ENCODE results near the gene EIF3B.
A peak's percentile ranks its signal among the peaks of the same experiment; 100 is the strongest.
"Not testable (repeated sequence)": the region's sequence is repeated elsewhere in the genome, so short reads cannot be mapped to it uniquely, and the experiment has no call there.

The EIF3B gene

DNA sequence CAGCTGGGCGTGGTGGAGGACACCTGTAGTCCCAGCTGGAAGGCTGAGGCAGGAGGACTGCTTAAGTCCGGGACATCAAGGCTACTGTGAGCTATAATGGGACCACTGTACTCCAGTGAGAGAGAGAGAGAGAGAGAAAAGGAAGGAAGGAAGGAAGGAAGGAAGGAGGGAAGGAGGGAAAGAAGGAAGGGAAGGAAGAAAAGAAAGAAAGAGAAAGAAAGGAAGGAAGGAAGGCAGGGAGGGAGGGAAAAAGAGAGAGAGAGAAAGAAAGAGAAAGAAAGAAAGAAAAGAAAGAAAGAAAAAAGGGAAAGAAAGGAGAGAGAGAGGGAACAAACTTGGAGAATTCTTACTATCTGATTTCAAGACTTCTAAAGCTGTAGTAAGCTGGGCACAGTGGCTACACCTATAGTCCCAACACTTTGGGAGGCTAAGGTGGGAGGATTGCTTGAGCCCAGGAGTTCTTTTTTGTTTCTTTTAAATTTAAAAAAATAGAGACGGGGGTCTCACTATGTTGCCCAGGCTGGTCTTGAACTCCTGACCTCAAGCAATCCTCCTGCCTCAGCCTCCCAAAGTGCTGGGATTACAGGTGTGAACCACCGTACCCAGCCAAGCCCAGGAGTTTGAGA lies 21.9 kb upstream of the EIF3B start:
- DNase-seq; intact Hi-C loops (cut with DNase I): not testable (repeated sequence)

DNA sequence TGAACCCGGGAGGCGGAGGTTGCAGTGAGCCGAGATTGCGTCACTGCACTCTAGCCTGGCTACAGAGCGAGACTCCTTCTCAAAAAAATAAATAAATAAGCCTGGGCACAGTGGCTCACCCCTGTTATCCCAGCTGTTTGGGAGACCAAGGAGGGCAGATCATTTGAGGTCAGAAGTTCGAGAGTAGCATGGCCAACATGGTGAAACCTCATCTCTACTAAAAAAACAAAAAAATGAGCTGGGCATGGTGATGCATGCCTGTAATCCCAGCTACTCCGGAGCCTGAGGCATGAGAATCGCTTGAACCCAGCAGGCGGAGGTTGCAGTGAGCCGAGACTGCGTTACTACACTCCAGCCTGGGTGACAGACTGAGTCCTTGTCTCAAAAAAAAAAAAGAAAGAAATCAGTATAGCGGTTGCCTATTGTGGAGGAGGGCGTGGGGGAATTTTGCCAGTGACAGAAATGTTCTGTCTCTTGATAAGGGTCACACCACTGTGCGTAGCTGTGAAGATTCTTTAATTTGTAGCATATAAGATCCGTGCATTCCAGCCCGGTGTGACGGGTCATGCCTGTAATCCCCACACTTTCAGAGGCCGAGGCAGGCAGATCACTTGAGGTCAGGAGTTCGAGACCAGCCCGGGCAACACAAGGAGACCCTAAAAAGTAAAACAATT lies 17.9 kb upstream of the EIF3B start:
- no peak for DNase-seq
- intact Hi-C loops (cut with DNase I) = no loop called here

DNA sequence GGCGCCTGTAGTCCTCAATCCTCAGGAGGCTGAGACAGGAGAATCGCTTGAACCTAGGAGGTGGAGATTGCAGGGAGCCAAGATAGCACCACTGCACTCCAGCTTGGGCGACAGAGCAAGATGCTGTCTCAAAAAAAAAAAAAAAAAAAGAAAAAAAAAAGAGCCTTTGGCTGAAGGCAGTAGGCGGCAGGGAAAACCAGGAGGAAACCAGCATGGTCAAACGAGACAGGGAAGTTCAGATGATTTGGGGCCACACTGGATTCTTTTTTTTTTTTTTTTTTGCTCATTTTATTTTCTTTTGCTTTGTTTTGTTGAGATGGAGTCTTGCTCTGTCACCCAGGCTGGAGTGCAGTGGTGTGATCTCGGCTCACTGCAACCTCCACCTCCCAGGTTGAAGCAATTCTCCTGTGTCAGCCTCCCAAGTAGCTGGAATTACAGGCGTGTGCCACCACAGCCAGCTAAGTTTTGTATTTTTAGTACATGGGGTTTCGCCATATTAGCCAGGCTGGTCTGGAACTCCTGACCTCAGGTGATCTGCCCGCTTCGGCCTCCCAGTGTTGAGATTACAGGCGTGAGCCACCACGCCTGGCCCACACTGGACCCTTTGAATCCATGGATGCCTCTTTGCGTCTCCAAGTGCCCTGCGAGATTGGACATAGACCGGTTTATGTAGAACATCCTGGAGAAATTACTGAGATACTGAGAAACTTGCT lies 7.1 kb upstream of the EIF3B start:
- intact Hi-C loops (cut with DNase I); DNase-seq: not testable (repeated sequence)

DNA sequence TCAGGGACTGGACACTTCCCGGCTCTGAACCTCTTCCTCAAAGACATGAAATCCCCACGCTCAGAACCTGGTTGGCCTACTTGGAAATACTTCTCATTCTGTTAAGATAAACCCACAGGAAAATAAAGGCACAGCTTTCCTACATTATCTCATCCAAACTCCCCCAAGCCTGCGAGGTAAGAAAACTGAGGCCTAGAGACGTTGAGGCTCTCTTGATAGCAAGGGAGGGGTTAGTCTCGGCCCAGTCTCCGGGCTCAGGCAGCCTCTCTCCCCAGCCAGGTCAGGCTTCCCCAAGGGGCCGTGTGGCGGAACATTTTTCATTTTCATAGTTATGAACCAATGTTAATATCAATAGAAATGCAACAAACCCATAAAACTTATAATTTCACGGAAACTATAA lies 4.6 kb upstream of the EIF3B start:
- DNase-seq = no peak
- intact Hi-C loops (cut with DNase I) = loop anchor here (10.0 kb wide), 3 partner anchors 105 to 775 kb away; partner anchors contain the start of genes MRM2, NUDT1 and PSMG3

DNA sequence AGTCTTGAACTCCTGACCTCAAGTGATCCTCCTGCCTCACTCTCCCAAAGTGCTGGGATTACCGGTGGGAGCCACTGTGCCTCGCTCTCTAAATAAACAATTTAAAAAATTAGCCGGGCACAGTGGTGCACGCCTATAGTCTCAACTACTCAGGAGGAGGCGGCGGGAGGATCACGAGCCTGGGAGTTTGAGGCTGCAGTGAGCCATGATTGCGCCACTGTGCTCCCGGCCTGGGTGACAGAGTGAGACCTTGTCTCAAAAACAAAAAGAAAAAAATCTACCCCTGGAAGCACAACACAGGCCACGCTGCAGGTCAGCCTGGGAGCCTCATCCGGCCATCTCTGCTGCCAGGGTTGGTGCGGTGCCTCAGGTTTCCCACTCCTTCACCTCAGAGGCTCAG lies 3.8 kb upstream of the EIF3B start:
- intact Hi-C loops (cut with DNase I) = loop anchor here (10.0 kb wide), 3 partner anchors 106 to 776 kb away; partner anchors contain the start of genes MRM2, NUDT1 and PSMG3
- DNase-seq = no peak

DNA sequence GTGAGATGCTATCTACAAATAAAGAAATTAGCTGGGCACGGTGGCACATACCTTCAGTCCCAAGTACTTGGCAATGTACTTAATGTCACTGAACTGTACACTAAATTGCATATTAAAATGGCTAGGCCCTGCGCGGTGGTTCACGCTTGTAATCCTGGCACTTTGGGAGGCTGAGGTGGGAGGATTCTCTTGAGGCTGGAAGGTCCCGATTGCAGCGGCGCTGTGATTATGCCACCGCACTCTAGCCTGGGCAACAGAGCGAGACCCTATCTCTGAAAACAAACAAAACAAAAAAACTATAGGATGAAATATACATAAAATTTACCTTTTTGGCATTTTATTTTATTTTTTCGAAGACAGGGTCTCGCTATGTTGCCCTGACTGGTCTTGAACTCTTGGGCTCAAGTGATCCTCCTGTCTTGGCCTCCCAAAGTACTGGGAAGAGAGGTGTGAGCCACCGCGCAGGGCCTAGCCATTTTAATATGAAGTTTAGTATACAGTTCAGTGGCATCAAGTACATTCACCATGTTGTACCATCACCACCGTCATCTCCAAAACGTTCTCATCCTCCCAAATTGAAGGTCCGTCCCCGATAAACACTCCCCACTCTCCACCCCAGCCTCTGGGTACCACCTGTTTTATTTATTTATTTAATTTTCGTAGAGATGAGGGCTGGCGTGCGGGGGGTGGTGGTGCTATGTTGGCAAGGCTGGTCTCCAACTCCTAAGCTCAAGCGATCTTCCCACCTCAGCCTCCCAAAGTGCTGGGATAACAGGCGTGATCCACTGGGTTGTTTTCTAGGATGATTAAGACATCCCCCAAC lies 1.3 kb upstream of the EIF3B start:
- intact Hi-C loops (cut with DNase I) = loop anchor here (10.0 kb wide), 3 partner anchors 109 to 779 kb away; partner anchors contain the start of genes MRM2, NUDT1 and PSMG3
- DNase-seq = peak in 3 of 42 donors; percentile 6 to 38 (median 10)

DNA sequence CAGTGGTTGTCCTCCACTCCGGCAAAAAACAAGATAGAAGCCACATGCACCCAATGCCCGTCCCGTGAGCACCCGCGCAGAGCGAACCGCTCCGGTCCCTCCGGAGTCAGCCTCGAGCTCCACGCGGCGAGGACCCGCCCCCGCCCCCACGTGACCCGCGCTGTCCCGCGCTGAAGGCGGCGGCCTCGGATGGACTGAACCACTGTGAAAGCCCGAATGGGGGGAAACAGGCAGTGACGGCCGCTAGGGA lies 766 bp upstream of the EIF3B start:
- peak; percentile 83 to 96 (median 92) for DNase-seq
- intact Hi-C loops (cut with DNase I) = loop anchor here (10.0 kb wide), 3 partner anchors 109 to 779 kb away; partner anchors contain the start of genes MRM2, NUDT1 and PSMG3

DNA sequence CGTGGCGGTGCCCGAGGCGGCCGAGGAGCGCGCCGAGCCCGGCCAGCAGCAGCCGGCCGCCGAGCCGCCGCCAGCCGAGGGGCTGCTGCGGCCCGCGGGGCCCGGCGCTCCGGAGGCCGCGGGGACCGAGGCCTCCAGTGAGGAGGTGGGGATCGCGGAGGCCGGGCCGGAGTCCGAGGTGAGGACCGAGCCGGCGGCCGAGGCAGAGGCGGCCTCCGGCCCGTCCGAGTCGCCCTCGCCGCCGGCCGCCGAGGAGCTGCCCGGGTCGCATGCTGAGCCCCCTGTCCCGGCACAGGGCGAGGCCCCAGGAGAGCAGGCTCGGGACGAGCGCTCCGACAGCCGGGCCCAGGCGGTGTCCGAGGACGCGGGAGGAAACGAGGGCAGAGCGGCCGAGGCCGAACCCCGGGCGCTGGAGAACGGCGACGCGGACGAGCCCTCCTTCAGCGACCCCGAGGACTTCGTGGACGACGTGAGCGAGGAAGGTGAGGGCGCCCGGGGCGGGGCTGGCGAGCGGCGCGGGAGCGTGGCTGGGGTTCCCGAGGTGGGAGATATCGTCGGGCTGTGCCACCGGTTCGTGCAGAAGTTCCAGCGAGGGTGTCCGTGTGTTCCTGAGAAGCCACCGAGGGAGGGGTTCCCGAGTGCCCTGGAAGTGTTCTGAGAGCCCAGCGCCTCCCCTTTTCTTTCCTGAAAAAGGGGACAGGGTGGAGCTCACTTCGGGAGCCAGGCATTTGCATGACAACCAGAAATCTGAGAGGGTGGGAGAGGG lies 495 bp downstream of the EIF3B start:
- intact Hi-C loops (cut with DNase I) = loop anchor here (10.0 kb wide), 3 partner anchors 110 to 780 kb away; partner anchors contain the start of genes MRM2, NUDT1 and PSMG3
- DNase-seq = peak in 17 of 42 donors; percentile 6 to 49 (median 18)

DNA sequence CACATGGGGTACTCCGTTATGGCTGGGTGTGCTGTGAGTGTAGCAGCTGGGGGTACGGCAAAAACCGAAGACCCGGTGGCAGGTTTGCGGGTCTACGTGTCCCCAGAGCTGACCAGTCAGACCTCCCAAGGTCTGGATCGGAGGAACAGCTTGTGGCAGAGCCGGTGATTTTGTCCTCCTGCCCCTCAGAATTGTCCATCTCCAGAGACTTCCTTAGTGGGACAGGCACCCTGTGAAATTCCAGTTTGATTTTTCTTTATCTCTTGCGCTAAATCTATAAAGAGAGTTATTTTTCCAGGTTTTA lies 1.0 kb downstream of the EIF3B start:
- intact Hi-C loops (cut with DNase I) = loop anchor here (10.0 kb wide), 3 partner anchors 111 to 781 kb away; partner anchors contain the start of genes MRM2, NUDT1 and PSMG3
- DNase-seq = no peak

DNA sequence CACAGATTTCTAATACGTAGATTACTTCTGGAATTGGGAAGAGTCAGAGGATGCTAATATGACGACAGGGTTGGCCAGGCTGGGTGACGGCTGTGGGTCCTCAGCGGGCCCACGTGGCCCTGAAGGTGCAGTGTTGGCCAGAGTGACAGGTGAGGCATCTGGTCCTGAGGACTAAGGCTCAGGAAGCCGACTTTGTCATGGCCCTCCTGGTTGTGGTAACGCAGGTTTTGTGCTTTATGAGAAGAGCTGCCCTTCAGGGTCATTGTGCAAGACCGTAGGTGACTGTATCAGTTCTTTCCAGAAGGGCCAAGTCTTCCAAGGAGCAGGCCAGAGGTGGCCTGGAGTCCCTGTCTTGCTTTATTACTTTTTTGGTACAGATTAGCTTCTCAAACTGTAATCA lies 2.5 kb downstream of the EIF3B start:
- intact Hi-C loops (cut with DNase I) = loop anchor here (10.0 kb wide), 3 partner anchors 112 to 782 kb away; partner anchors contain the start of genes MRM2, NUDT1 and PSMG3
- no peak for DNase-seq

DNA sequence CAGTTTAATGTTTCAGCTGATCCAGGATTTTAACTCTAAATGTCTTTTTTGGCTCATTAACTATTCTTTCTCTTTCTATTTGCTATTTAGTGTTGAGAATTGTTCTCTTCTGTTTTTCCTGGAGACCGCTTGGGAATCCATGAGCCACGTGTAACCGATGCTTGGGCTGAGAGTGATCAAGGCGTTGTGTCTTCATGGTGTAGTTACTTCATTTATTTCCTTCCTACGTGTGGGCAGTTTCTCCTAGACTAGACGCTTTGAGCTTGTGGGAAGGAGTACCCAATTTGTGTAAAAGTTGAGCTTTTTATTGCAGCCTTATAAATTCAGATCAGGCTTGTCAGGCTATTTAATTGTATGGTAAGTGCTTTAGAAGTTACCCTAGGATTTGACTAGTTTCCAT lies 2.9 kb downstream of the EIF3B start:
- DNase-seq = no peak
- intact Hi-C loops (cut with DNase I) = loop anchor here (10.0 kb wide), 3 partner anchors 113 to 783 kb away; partner anchors contain the start of genes MRM2, NUDT1 and PSMG3

DNA sequence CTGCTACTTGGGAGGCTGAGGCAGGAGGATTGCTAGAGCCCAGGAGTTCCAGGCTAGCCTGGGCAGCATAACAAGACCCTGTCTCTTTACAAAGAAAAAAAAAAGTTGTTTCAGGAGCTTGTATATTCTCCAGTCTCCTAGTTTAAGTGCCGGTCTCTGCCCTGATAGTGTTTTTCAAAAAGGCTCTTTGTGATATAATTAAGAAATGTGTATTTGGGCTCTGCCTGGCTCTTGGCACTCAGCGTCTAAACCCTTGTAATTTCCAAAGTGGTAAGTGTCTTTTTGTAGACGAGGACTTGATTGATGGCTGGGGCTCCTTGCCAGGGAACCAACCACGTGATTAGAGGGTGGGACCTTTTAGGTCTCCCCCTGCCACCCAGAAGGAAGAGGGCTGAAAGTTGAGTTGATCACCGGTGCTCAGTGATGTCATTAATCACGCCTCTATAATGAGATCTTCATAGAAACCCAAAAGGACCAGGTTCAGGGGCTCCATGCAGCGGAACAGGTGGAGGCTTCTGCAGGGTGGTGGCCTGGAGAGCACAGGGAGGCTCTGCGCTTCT lies 4.4 kb downstream of the EIF3B start:
- intact Hi-C loops (cut with DNase I) = loop anchor here (10.0 kb wide), 3 partner anchors 114 to 784 kb away; partner anchors contain the start of genes MRM2, NUDT1 and PSMG3
- no peak for DNase-seq

DNA sequence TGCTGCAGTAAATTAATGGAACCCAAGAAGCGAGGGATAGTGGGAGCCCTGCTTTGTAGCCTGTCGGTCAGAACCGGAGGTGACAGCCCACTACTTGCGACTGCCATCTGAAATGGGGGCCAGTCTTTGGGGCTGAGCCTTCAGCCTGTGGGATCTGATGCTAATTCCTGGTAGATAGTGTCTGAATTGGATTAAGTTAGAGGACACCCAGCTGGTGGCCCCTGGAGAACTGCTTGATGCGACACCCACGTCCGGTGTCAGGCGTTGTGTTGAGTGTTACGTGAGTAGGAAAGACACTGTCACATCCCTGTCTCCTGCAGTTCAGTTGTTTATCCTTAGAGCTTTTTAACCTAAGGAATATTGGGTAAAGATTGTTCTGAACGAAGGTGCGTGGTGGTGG lies 5.0 kb downstream of the EIF3B start:
- DNase-seq = peak in 1 of 42 donors; percentile 23
- intact Hi-C loops (cut with DNase I) = loop anchor here (10.0 kb wide), 3 partner anchors 115 to 785 kb away; partner anchors contain the start of genes MRM2, NUDT1 and PSMG3

DNA sequence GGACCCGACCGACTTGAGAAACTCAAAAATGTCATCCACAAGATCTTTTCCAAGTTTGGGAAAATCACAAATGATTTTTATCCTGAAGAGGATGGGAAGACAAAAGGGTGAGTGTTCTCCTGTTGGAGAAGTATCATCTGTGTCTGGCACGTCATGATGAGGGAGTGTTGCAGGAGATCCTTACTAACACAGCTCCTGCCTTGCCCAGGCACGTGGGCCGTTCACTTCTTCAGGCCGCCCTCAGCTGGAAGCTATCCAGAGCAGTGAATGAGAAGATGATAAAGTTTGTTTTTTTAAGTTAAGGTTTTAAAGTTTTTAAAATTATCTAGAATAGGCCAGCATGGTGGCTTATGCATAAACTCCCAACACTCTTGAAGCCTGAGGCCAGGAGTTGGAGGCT lies 6.2 kb downstream of the EIF3B start:
- peak in 5 of 42 donors; percentile 19 to 44 (median 31) for DNase-seq
- intact Hi-C loops (cut with DNase I) = no loop called here

DNA sequence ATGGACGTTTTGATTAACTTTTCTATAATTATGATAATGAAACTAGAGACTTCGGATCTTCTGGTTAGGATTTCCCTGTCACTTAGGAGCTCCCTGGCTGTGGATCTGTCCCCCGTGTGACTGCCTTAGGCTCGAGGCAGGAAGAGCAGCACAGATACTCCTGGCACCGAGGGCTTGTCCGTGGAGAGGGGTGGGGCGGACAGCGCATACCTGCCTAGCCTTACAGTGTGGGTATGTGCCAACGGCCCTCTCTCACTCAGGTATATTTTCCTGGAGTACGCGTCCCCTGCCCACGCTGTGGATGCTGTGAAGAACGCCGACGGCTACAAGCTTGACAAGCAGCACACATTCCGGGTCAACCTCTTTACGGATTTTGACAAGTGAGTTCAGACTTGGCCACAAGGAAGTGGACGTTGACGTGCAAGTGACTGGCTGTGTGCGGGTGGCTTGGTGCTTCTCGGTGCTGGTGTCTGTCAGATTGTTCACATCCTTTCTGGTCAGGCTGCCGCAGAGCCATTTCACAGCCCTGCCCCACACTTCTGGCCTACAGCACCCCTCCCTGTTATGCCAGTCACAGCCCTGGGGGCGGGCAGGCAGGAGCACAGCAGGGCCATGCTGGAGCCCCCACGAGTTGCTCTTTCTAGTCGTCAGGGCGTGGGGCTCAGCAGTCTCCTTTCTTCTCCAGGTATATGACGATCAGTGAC lies 7.9 kb downstream of the EIF3B start:
- DNase-seq = no peak
- intact Hi-C loops (cut with DNase I) = no loop called here

DNA sequence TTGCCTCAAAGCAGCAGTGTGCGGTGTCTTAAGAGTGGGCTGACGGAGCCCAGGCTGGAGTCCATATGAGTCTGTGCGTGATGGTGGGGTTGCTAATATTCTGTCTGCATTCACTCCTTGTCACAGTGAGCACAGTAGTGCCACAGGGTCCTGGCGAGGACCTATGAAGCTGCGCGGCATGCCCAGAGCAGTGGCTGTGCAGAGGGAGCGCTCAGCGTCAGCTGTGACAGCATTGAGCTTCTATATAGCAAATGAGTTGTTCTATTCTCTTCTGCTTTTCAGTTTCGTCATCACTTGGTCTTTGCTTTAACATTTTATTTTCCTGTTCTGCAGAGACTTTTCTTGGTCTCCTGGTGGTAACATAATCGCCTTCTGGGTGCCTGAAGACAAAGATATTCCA lies 14.5 kb downstream of the EIF3B start:
- no peak for DNase-seq
- intact Hi-C loops (cut with DNase I) = no loop called here

DNA sequence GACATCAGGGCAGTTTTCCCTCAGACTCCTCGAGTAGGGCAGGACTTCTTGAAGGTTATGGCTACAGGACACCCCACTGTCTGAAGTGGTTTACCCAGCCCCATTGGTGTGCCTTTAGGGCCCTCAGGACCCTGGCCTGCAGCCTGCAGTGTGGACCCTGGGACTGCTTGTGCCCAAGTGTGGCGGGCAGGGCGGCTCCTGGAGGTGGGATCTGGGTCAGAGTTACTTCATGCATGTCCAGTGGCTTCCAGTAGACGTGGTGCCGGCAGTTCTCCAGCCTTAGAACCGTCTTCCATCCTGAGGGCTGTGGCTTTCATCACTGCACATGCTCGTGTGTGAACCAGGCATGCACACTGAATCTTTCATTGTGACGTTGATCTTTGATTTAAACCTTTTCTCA lies 16.7 kb downstream of the EIF3B start:
- DNase-seq = no peak
- intact Hi-C loops (cut with DNase I) = no loop called here

Measured in head of caudate nucleus (tissue), 42 donors.